Muscle layer of colon (tissue), 2 donors: ENCODE results near the gene BRICD5.
"Not testable (repeated sequence)": the region's sequence is repeated elsewhere in the genome, so short reads cannot be mapped to it uniquely, and the experiment has no call there.

Source experiments
- H3K27ac ChIP-seq: one replicate; pipeline ENCODE4 v1.7.0; 2013; ENCODE audit warnings: low read depth, mild to moderate bottlenecking, low read length, moderate library complexity
- H3K27me3 ChIP-seq, 2 donors: one replicate each; pipeline ENCODE4 v1.7.0; 2013; ENCODE audit warnings: low read length in 2 of 2, mild to moderate bottlenecking in 2 of 2; ENCODE audit not compliant: insufficient read depth in 2 of 2, control insufficient read depth in 1 of 2
- H3K36me3 ChIP-seq: one replicate; pipeline ENCODE4 v1.7.0; 2013; ENCODE audit warnings: mild to moderate bottlenecking, low read length; ENCODE audit not compliant: insufficient read depth
- H3K4me1 ChIP-seq: one replicate; pipeline ENCODE4 v1.7.0; 2013; ENCODE audit warnings: mild to moderate bottlenecking, low read length; ENCODE audit not compliant: insufficient read depth
- H3K4me3 ChIP-seq, 2 donors: one replicate each; pipeline ENCODE4 v1.7.0; 2013; ENCODE audit warnings: low read length in 2 of 2, low read depth in 1 of 2, mild to moderate bottlenecking in 1 of 2, moderate library complexity in 1 of 2
- H3K9ac ChIP-seq: one replicate; pipeline ENCODE4 v1.7.0; 2013; ENCODE audit warnings: low read length
- H3K9me3 ChIP-seq: one replicate; pipeline ENCODE4 v1.7.0; 2013; ENCODE audit warnings: mild to moderate bottlenecking, low read length
- donor health status: abdominal sarcoma.
- donor health status: Adenocarcinoma of cecum.

BRICD5 gene

DNA sequence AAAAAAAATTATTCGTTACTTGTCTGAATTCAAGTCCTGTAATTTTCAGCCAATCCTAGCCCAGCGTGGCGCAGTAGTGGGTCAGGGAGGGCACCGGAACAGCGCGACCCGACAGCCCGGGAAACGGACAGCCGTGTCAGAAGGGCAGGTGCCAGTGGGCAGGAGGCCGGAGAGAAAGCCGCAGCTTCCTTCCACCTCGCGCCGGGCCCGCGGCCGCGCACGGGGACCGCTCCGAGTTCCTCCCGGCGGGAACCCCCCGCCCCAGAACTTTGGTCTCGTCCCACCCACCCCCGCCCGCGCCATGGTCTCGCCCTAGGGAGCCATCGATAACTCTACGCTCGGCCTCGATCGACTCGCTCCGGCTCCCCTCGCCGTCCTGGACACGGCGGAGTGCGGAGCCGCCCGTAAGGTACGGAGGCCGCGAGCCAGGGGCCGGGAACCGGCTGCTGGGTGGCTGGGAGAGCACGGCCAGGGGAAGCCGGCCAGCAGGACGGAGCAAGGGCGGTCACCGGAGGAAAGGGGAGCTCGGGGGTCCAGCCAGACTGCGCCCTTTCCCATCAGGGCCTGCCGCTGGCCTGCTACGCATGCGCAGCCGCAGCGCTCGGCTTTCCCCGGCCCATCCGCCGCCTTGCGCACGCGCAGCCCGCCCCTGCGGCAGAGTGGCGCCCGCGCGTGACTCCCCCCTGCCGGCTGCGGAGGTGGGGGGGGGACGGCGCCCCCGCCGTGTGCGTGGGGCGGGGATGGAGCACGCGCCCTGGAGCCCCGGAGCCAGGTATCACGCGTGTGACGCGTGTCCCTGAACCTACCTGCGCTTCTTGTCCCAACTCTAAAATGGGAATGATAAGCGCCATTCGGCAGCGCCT is 5.3 kb downstream of the BRICD5 start, which contains the start of gene MLST8:
Gene MLST8 (plus strand): TSS at position 351 of the 863 bp plus-strand sequence. CDS start 632 bp downstream, outside the sequence.
- Histone ChIP-seq H3K9ac (peak within 1 kb of the TSS; percentile 33), H3K9me3 (no peaks in the 10 kb centered on the region), H3K4me1 (peaks cover 11% of the 10 kb centered on the region), H3K27me3 (no peaks in the 10 kb centered on the region), H3K4me3 (peak within 1 kb of the TSS; percentile 76 to 95), H3K27ac (peak within 1 kb of the TSS; percentile 93), H3K36me3 (peaks cover 19% of the 10 kb centered on the region)

DNA sequence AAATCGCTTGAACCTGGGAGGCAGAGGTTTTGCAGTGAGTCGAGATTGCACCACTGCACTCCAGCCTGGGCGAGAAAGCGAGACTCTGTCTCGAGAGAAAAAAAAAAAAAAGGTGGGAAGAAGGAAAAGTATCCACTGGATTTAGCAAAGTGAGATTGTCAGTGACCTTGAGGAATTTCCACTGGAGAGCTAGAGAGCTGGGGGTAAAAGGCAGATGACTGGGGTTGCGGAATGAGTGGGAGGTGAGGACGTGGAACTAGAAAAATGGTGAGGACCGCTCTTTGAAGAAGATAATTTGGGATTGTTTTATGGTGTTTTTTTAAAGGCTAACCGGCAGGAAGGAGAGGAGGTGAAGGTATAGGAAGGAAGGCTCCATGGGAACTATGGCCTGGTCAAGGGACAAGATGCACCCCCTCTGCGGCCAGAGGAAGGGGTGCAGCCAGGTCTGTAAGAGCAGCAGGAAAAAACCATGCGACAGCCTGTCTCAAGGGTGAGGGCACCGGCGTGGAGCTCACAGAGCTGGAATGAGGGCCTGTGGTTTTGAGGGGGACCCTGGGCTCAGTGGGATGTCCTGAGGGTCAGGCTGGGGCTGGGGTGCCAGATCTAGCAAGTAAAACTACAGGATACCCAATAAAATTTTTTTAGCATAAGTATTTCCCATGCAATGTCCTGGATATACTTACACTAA is 6.1 kb downstream of the BRICD5 start:
- Histone ChIP-seq H3K36me3 (peaks cover 19% of the 10 kb centered on the region), H3K27me3 (peaks cover 0 to 2% of the 10 kb centered on the region in 2 donors)

DNA sequence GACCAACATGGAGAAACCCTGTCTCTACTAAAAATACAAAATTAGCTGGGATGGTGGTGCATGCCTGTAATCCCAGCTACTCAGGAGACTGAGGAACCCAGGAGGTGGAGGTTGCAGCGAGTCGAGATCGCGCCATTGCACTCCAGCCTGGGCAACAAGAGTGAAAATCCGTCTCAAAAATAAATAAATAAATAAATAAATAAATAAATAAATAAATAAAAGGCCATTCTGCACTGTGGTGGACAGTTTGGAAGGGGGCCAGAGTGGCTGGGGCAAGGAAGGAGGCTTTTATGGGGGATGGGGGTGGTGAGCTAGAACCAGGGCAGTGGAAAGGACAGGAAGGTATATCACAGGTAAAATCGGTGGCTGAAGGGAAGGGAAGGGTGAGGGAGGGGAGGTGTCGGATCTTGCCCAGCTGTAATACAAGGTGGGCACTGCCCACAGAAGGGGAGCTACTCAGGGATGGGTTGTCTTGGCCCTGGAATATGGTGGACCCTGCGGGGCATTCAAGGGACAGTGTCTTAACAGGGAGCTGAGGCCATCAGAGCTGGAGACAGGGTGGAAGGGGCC is 7.5 kb downstream of the BRICD5 start:
- not testable (repeated sequence) for H3K9me3 ChIP-seq, H3K4me3 ChIP-seq, H3K9ac ChIP-seq, H3K36me3 ChIP-seq, H3K27ac ChIP-seq, H3K27me3 ChIP-seq
- H3K4me1 ChIP-seq = peaks cover 11% of the 10 kb centered on the region

More for the DNA sequence above, 6.1 kb downstream of the BRICD5 start:
- Histone ChIP-seq H3K27ac (peak overlapping the region; percentile 93), H3K9me3 (no peaks in the 10 kb centered on the region), H3K9ac (peak overlapping the region; percentile 4), H3K4me3 (peak overlapping the region; percentile 49 to 76), H3K4me1 (peaks cover 11% of the 10 kb centered on the region)

DNA sequence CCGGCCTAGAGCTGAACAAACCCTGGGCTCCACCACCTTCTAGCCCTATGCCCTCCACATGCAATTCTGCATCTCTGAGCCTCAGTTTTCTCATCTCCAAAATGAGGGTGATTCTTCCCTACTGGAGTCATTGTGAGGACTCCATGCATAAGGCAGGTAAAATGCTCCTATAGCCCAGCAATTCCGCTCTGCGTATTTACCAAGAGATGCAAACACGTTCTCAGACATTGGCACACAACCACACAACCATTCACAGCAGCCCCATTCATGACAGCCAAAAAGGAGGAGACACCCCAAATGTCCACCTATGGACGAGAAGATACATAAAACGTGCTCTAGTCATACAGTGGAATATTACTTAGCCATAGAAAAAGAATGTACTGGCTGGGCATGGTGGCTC is 10.3 kb downstream of the BRICD5 start:
- Histone ChIP-seq H3K27ac (no peak overlapping the region), H3K36me3 (no peaks in the 10 kb centered on the region), H3K27me3 (peaks cover 11 to 28% of the 10 kb centered on the region in 2 donors), H3K4me3 (no peak overlapping the region), H3K9ac (no peak overlapping the region), H3K9me3 (no peaks in the 10 kb centered on the region), H3K4me1 (peaks cover 10% of the 10 kb centered on the region)

DNA sequence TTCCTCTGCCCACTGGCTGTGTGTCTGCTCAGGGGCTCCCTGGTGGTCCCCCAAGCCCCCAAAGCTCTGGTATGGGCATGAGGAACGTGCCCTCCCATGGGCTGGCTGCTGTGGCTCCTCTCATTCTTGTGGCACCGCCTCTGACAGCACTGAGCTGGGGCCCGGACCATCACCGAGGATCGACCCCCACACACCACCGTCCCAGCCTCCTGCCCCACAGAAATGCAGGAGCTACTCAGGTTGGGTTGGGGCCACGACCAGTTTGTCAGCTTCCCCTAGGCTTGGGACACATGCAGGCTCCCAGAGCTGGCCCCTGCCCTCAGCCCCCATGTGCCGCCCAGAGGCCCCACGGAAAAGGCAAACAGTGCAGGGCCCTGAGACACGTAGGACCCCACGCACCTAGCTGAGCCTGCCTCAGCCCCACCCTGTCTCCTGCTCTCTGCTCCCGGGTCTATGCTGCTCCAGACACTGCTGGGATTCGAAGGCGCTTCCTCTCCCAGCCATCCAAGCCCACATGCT is 11.0 kb downstream of the BRICD5 start:
- Histone ChIP-seq H3K9me3 (no peaks in the 10 kb centered on the region), H3K9ac (no peak overlapping the region), H3K4me3 (no peak overlapping the region), H3K36me3 (no peaks in the 10 kb centered on the region), H3K27me3 (peaks cover 15 to 34% of the 10 kb centered on the region in 2 donors), H3K4me1 (peaks cover 7% of the 10 kb centered on the region), H3K27ac (no peak overlapping the region)

DNA sequence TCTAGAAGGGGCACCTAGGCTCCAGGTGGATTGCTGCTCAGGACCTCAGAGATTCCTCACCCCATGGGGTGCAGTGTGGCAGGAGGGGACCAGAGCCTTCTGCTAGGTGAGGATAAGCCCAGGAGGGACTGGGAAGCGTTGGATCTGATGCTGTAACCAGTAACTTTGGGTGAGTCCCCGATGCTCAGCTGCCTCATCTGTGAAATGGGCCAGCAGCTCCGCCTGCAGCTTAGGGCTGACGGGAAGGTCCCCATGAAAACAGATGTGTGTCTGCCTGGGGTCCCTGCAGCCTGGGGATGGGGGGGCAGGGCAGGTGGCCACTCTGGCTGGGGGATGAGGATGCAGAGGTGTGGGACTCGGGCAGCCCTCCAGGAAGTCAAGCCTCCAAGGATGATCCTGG is 11.6 kb downstream of the BRICD5 start:
- Histone ChIP-seq H3K36me3 (no peaks in the 10 kb centered on the region), H3K9ac (no peak overlapping the region), H3K4me3 (no peak overlapping the region), H3K27ac (no peak overlapping the region), H3K4me1 (peaks cover 5% of the 10 kb centered on the region), H3K9me3 (no peaks in the 10 kb centered on the region), H3K27me3 (peaks cover 15 to 40% of the 10 kb centered on the region in 2 donors)

DNA sequence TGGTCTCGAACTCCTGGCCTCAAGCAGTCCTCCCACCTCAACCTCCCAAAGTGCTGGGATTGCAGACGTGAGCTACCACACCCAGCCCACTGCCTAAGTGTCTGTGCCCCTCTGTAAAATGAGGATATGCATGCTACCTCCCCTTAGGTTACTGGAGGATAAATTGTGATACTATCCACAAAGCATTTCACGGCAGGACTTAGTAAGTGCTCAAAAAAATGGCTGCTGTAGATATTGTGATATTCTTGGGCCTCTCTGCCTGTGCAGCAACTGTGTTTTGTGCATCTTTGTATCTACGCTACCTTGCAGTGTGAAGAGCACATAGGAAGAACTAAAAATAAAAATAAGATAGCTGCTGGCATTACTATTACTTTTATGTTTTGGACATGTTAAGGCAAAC is 12.4 kb downstream of the BRICD5 start:
- no peak overlapping the region for H3K9ac ChIP-seq
- H3K27me3 ChIP-seq = peaks cover 15 to 47% of the 10 kb centered on the region in 2 donors
- no peaks in the 10 kb centered on the region for H3K36me3 ChIP-seq
- no peaks in the 10 kb centered on the region for H3K9me3 ChIP-seq
- H3K27ac ChIP-seq = no peak overlapping the region
- no peak overlapping the region for H3K4me3 ChIP-seq
- peaks cover 5% of the 10 kb centered on the region for H3K4me1 ChIP-seq

DNA sequence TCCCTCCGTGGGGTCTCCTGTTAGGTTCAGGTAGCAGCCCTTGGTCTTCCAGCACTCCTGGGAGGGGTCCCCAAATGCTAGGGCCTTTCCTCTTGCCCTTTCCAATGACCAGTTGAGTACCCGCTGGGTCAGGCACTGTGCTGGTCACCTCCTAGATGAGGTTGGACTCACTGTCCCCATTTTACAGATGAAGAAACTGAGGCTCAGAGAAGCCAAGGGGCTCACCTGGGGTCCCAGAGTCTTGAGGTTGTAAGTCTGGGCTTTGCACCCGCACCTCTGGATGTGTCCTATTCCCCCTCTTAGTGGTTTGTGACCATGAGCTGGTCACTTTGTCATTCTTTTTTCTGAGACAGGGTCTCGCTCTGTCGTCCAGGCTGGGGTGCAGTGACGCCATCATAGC is 12.9 kb downstream of the BRICD5 start:
- H3K4me1 ChIP-seq = peaks cover 5% of the 10 kb centered on the region
- no peaks in the 10 kb centered on the region for H3K9me3 ChIP-seq
- no peak overlapping the region for H3K9ac ChIP-seq
- H3K36me3 ChIP-seq = no peaks in the 10 kb centered on the region
- H3K27me3 ChIP-seq = peaks cover 15 to 47% of the 10 kb centered on the region in 2 donors
- no peak overlapping the region for H3K4me3 ChIP-seq
- no peak overlapping the region for H3K27ac ChIP-seq

DNA sequence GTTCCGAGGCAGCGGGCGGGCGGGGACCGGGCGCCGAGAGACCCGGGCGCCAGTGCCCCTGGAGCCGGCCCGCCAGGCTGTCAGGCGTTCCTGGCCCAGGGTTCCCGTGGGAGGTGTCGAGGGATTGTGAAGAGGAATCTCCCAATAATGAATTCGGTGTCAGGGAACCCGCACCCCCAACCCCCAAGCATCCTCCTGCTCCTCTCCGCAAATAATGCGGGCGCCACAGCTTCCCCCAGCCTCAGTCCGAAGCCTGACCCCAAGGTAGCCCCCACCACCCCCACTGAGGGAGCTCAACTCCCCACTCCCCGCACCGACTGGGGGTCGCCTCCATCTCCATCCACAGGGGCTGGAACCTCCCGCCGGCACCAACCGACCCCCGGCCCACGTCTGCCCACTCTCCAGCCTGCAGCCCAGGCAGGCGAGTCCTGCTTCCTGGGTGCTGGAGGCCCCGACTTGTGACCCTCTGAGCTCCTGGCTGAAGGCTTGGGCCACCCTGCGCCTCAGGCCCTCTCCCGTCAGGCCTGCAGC is 13.6 kb downstream of the BRICD5 start:
- no peak overlapping the region for H3K9ac ChIP-seq
- H3K36me3 ChIP-seq = no peaks in the 10 kb centered on the region
- H3K4me1 ChIP-seq = peaks cover 5% of the 10 kb centered on the region
- H3K9me3 ChIP-seq = no peaks in the 10 kb centered on the region
- H3K27me3 ChIP-seq = peaks cover 15 to 47% of the 10 kb centered on the region in 2 donors
- H3K27ac ChIP-seq = no peak overlapping the region
- H3K4me3 ChIP-seq = no peak overlapping the region

DNA sequence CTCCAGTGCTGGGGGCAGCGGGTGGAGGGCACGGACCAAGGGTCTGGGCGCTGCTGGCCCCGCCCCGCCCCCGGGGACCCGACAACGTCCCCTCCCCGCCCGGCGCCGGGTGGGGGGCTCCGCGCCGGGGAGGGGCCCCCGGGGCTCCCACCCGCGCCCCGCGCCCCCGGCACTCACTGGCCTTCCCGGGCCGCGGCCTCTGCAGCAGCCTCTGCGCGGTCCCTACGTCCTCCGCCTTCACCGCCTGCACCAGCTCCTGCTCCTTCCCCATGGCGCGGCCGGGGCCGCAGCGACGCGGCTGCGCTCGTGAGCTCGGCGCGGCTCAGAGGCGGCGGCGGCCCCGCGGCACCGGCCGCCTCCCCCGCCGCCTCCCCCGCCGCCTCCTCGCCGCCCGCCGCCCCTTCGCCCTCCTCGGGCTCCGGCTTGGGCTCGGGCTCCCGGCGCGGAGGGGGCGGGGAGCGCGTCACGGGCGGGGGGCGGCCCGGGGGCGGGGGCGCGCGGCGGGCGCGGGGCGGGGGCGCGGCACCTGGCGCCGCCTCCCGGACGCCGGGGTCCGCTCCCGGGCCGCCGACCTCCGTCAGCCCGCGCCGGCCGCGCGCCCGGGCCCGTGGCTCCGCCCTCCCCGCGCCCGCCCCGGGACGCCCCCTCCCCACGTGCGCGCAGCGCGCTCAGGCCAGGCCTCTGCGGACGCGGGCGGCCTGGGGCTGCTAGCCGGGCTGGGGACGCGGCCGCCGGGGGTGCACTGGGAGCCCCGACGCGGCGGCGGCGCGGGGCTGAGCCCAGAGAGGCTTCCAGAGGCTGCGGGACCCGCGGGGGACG is 14.3 kb downstream of the BRICD5 start, which contains the start of gene CASKIN1:
Gene CASKIN1 (minus strand): TSS at position 444 of the 819 bp plus-strand sequence. CDS start 173 bp downstream, at position 271.
- Histone ChIP-seq H3K9ac (no peak within 1 kb of the TSS), H3K4me3 (no peak within 1 kb of the TSS), H3K27me3 (peaks cover 15 to 47% of the 10 kb centered on the region in 2 donors), H3K9me3 (no peaks in the 10 kb centered on the region), H3K36me3 (no peaks in the 10 kb centered on the region), H3K4me1 (peaks cover 5% of the 10 kb centered on the region), H3K27ac (no peak within 1 kb of the TSS)
